ENCODE results near the gene RUBCN.
"Not testable (repeated sequence)": the region's sequence is repeated elsewhere in the genome, so short reads cannot be mapped to it uniquely, and the experiment has no call there.

Gene RUBCN

DNA sequence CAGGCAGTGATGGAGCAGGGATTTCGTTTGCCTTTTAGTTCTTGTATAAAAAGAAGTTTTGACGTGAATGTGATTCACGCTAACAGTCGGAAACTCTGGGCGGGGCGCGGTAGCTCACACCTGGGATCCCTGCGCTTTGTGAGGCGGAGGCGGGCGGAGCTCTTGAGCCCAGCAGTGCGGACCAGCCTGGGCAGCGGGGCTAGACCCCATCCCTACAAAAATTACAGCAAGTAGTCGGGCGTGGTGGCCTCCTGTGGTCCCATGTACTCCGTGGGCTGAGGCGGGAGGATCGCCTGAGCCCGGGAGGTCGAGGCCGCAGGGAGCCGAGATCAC lies 81.7 kb downstream of the RUBCN start:
- not testable (repeated sequence) for DNase-seq

- DNase-seq: not testable (repeated sequence)
These were observed 82.4 kb downstream of the RUBCN start for GRCh38 chr3:197654090-197654997.

- DNase-seq: not testable (repeated sequence)
These were observed 83.8 kb downstream of the RUBCN start for GRCh38 chr3:197652860-197653259.

GRCh38 chr3:197647649-197648048 lies 89.1 kb downstream of the RUBCN start:
- DNase-seq: not testable (repeated sequence)

- not testable (repeated sequence) for DNase-seq
These were observed 89.5 kb downstream of the RUBCN start for GRCh38 chr3:197647191-197647590.

GRCh38 chr3:197646294-197646693 lies 90.4 kb downstream of the RUBCN start:
- DNase-seq: not testable (repeated sequence)

DNA sequence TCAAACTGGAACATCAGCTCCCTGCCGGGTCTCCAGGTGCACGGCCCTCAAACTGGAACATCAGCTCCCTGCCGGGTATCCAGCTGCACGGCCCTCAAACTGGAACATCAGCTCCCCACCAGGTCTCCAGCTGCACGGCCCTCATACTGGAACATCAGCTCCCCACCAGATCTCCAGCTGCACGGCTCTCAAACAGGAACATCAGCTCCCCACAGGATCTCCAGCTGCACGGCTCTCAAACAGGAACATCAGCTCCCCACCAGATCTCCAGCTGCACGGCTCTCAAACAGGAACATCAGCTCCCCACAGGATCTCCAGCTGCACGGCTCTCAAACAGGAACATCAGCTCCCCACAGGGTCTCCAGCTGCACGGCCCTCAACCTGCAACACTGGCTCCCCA lies 99.1 kb downstream of the RUBCN start:
- DNase-seq: not testable (repeated sequence)

DNA sequence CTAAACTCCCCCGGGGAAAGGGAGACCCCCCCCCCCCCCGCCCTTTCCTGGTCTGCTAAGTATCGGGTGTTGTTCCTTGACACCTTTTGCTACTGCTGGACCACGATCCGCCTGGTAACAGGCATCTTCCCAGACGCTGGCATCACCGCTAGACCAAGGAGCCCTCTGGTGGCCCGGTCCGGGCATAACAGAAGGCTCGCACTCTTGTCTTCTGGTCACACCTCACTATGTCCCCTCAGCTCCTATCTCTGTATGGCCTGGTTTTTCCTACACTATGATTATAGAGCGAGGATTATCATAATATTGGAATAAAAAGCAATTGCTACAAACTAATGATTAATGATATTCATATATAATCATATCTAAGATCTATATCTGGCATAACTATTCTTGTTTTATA lies 104.7 kb downstream of the RUBCN start:
- DNase-seq: not testable (repeated sequence)

DNA sequence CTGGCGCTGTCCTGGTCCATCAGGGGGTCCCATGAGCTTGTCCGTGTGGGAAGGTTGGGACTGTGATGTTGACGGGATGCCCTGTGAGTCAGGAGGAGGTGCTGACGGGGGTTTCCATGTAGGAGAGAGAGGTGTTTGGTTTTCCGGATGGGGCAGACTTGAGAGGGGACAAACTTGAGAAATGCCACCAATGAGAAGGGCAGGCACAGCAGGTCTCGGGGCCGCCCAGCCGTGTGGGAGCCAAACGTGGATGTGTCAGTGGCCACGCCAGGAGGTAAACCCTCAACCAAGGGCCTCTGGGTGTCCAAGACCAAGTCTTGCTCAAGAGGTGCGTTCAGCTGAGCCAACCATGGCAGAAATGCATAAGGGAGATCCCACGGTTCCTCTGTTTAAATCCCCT lies 105.9 kb downstream of the RUBCN start:
- not testable (repeated sequence) for DNase-seq

DNA sequence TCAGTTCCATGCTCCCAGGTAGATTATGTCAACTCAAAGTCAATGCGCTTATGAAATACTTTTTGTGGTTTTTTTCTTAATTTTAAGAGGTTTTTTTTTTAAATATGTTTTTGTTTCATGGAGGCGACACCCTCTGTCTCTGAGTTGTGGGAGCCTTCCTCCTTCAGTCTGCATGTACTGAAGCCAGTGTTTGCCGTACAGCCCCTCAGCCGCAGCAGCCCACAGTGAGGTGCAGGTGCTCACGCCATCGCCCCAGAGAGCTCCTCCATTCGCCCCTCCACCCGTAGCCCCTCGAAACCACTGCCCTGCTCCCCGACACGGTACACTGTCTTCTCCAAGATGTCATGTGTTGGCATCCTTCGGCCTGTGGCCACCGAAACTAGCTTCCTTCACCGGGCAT lies 107.4 kb downstream of the RUBCN start:
- DNase-seq: not testable (repeated sequence)

DNA sequence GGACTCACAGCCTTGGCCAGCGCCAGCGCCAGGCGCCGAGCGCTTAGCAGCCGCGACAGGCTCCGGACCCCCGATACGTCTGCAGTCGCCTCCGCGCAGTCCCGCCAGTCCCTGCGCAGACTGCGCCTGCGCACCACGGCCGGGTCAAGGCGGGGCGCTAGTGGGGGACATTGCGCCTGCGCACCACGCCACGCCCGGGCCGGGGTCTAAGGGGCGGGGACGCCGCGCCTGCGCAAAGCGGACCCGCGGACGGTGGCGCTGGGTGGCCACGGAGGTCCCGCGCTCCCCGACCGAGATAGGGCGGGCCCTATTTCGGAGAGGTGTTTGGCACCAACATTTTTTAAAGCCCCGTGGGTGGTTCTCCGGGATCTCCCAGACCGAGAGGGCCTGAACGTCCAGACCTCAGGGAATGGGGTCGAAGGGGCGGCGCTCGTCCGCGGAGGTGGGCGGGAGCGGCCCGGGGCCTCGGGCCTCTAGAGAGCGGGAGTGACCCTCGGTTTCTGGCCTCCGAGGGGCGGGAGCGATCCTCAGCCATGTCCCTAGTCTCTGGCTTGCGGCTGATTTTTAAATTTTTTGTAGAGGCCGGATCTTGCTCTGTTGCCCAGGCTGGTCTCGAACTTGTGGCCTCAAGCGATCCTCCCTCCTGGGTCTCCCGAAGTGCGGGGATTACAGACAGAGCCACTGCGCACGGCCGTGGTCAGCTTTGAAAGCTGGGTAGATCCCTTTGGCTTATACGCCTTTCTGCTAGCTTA lies 108.8 kb downstream of the RUBCN start:
- not testable (repeated sequence) for DNase-seq

DNA sequence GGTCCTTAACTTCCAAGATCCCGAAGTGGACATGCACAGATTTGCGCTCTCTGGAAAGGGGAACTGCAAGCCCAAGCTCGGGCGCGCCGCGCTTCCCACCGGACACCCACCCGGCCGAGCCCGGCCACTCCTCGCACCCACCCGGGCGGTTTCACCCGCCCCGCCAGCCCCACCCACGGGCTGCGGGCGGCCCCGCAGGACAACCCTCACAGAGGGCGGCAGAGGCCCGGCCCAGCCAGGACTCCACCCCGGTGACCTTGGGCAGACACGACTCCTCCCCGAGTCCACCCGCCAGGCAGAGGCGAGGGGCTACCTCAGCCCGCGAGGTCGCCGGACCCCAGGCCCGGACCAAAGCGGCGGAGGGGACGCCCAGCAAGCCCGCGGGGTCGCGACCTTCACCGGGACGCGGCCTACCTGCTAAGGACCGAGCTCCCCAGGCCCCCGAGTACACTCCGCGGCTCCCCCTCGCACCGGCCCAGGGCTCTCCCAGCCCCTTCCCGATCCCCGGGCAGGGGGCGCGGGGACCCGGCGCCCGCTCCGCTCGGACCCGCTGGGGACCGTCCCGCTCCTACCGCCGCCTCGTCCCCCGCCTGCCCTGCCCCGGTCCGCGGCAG lies 109.4 kb downstream of the RUBCN start:
- DNase-seq: not testable (repeated sequence)

GRCh38 chr3:197626404-197627157 lies 110.1 kb downstream of the RUBCN start:
- DNase-seq: not testable (repeated sequence)

GRCh38 chr3:197621478-197621877 lies 115.2 kb downstream of the RUBCN start:
- not testable (repeated sequence) for DNase-seq

Measured in GOT3 (cell line).